RWPE2 (cell line): ENCODE data around the gene CTCFL.

Experiments
- ATAC-seq: fragments of 200-7000 bp; cut with Tn5 transposase; 3 replicates; pipeline ENCODE4 v1.9.1; 2021; ENCODE audit warnings: low read depth
- DNase-seq: peaks from one replicate; pipeline ENCODE4 v3.0.0-alpha.2; 2020; ENCODE audit warnings: low spot score
- H3K27ac ChIP-seq: fragments of 450-650 bp; 2 replicates; pipeline ENCODE4 v1.5.1; 2017; ENCODE audit warnings: mild to moderate bottlenecking; ENCODE audit not compliant: poor library complexity, severe bottlenecking
- H3K27me3 ChIP-seq: fragments of 250-450 bp; sonication (Bioruptor Pico); 2 replicates; pipeline ENCODE4 v1.5.1; 2021; ENCODE audit warnings: mild to moderate bottlenecking, moderate library complexity; ENCODE audit not compliant: insufficient read depth, poor library complexity, severe bottlenecking
- H3K36me3 ChIP-seq: fragments of 250-450 bp; sonication (Bioruptor Pico); 2 replicates; pipeline ENCODE4 v1.5.1; 2020; ENCODE audit warnings: low read depth, mild to moderate bottlenecking, moderate library complexity
- H3K4me1 ChIP-seq: fragments of 250-450 bp; sonication (Bioruptor Pico); 2 replicates; pipeline ENCODE4 v1.5.1; 2021; ENCODE audit warnings: mild to moderate bottlenecking, moderate library complexity; ENCODE audit not compliant: insufficient read depth, poor library complexity, severe bottlenecking
- H3K4me3 ChIP-seq: fragments of 250-450 bp; sonication (Bioruptor Pico); 2 replicates; pipeline ENCODE4 v1.5.1; 2021; ENCODE audit warnings: mild to moderate bottlenecking, moderate library complexity; ENCODE audit not compliant: severe bottlenecking
- H3K9me3 ChIP-seq: fragments of 250-450 bp; sonication (Bioruptor Pico); 2 replicates; pipeline ENCODE4 v1.5.1; 2021; ENCODE audit warnings: mild to moderate bottlenecking, moderate library complexity; ENCODE audit not compliant: severe bottlenecking
- CTCF ChIP-seq: fragments of 450-650 bp; IDR thresholded peaks from one replicate; pipeline ENCODE4 v1.5.1; 2017; ENCODE audit warnings: mild to moderate bottlenecking, moderate library complexity; ENCODE audit not compliant: poor library complexity, severe bottlenecking

The CTCFL gene

GRCh38 chr20:57570145-57570850, 45.4 kb upstream of the CTCFL start:
- peaks cover 87% of the 10 kb centered on the region for H3K27me3 ChIP-seq
- H3K4me1 ChIP-seq: no peaks in the 10 kb centered on the region
- H3K27ac ChIP-seq: no peak overlapping the region
- ATAC-seq (no peak), DNase-seq (no peak)
- no peak for TF ChIP-seq CTCF
- no peaks in the 10 kb centered on the region for H3K9me3 ChIP-seq
- no peak overlapping the region for H3K4me3 ChIP-seq
- H3K36me3 ChIP-seq: no peaks in the 10 kb centered on the region

- H3K4me3 ChIP-seq: no peak overlapping the region
- no peak for TF ChIP-seq CTCF
- H3K9me3 ChIP-seq: no peaks in the 10 kb centered on the region
- H3K4me1 ChIP-seq: no peaks in the 10 kb centered on the region
- peaks cover 87% of the 10 kb centered on the region for H3K27me3 ChIP-seq
- H3K27ac ChIP-seq: no peak overlapping the region
- no peak for ATAC-seq
- H3K36me3 ChIP-seq: no peaks in the 10 kb centered on the region
- no peak for DNase-seq
Measured at GRCh38 chr20:57568960-57569359, 44.0 kb upstream of the CTCFL start.

- ATAC-seq: no peak; the same call in 2 of the 3 replicates
- H3K4me1 ChIP-seq: no peaks in the 10 kb centered on the region
- H3K9me3 ChIP-seq: no peaks in the 10 kb centered on the region
- H3K36me3 ChIP-seq: no peaks in the 10 kb centered on the region
- H3K27ac ChIP-seq: no peak overlapping the region
- no peak for TF ChIP-seq CTCF
- H3K27me3 ChIP-seq: peaks cover 87% of the 10 kb centered on the region
- H3K4me3 ChIP-seq: no peak overlapping the region
- peak; percentile 78 for DNase-seq
Measured at GRCh38 chr20:57568088-57568896, 43.4 kb upstream of the CTCFL start.

- no peak for TF ChIP-seq CTCF
- Histone ChIP-seq H3K4me1 (no peaks in the 10 kb centered on the region), H3K27me3 (peaks cover 82% of the 10 kb centered on the region), H3K36me3 (no peaks in the 10 kb centered on the region), H3K9me3 (no peaks in the 10 kb centered on the region), H3K27ac (no peak overlapping the region), H3K4me3 (no peak overlapping the region)
- ATAC-seq (no peak), DNase-seq (peak; percentile 64)
Measured at GRCh38 chr20:57567471-57568079, 42.6 kb upstream of the CTCFL start.
